ENCODE results near the gene CMIP.

DNA sequence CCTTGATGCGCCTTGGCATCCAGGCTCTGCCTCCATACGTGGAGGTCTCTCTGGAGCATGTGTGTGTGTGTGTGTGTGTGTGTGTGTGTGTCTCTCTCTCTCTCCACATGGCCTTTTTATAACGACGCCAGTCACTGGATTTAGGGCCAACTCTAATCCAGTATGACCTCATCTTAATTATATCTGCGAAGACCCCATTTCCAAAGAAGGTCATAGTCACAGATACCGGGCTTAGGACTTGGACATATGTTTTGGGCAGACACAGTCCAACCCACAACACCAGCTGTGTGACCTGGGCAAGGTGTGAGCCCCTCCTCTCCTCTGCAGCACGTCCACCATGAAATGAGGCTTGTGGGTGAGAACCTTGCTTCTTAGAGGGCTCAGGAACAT lies 196.1 kb downstream of the CMIP start:
- TF ChIP-seq, protein P1, sequence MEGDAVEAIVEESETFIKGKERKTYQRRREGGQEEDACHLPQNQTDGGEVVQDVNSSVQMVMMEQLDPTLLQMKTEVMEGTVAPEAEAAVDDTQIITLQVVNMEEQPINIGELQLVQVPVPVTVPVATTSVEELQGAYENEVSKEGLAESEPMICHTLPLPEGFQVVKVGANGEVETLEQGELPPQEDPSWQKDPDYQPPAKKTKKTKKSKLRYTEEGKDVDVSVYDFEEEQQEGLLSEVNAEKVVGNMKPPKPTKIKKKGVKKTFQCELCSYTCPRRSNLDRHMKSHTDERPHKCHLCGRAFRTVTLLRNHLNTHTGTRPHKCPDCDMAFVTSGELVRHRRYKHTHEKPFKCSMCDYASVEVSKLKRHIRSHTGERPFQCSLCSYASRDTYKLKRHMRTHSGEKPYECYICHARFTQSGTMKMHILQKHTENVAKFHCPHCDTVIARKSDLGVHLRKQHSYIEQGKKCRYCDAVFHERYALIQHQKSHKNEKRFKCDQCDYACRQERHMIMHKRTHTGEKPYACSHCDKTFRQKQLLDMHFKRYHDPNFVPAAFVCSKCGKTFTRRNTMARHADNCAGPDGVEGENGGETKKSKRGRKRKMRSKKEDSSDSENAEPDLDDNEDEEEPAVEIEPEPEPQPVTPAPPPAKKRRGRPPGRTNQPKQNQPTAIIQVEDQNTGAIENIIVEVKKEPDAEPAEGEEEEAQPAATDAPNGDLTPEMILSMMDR (IDR thresholded peaks at IDR 0.05) = no peak
- TF ChIP-seq POLR2A (IDR thresholded peaks at IDR 0.05) = no peak

All from esophagus squamous epithelium (tissue), 4 donors.